HepG2 (cell line): ENCODE data around the gene STRN4. TPM values are rescaled to one million over a fixed set of nuclear protein-coding genes. Genes with fewer than 3 reads are reported as not detected.

ENCODE experiments used
- ATAC-seq: fragments of 200-7000 bp; cut with Tn5 transposase; 3 replicates; pipeline ENCODE4 v1.9.1; 2020; ENCODE audit warnings: mild to moderate bottlenecking, moderate library complexity
- BruUV-seq: library from RNA; stranded (reverse); fragments of 400-500 nt; replicated peaks from 2 replicates; lab custom pipeline; 2021; lab: Mats Ljungman, UMichigan
- CTCF ChIA-PET: fragments of 300-600 bp; formaldehyde crosslinking; extraction: SDS; loops from one replicate; lab custom pipeline; 2021; ENCODE audit warnings: low total read pairs, inconsistent platforms, low intra/inter-chr PET ratio; lab: Yijun Ruan, JAX
- POLR2A ChIA-PET: fragments of 350-600 bp; sonication (Branson Sonifier 250); formaldehyde crosslinking; loops from one replicate; lab custom pipeline; 2020; ENCODE audit warnings: antibody characterized with exemption, inconsistent platforms; lab: Yijun Ruan, JAX
- DNase-seq: peaks from one replicate; pipeline ENCODE4 v3.0.0-alpha.2; 2015; ENCODE audit warnings: low spot score
- FAIRE-seq: peaks from 3 replicates; lab custom pipeline; 2011; peaks lifted over from hg19 to GRCh38; lab: Jason Lieb, UNC
- H2AFZ ChIP-seq: one replicate; pipeline ENCODE4 v1.6.1; 2011; ENCODE audit warnings: low read length, inconsistent platforms
- H3K27ac ChIP-seq: fragments of 300-600 bp; 3 replicates; pipeline ENCODE4 v1.8.0; 2011; ENCODE audit warnings: mixed run types, mild to moderate bottlenecking, mixed read lengths, low read length, inconsistent platforms; ENCODE audit not compliant: insufficient read depth; ENCODE audit errors: extremely low read length
- H3K27me3 ChIP-seq, 2 experiments: fragments of 200-600 bp in 1 of 2; 2 replicates in 1 of 2; 3 replicates in 1 of 2; pipeline versions ENCODE4 v1.6.0 to v1.8.0; 2011; ENCODE audit warnings: low read length in 2 of 2, mild to moderate bottlenecking in 2 of 2, moderate library complexity in 2 of 2, inconsistent platforms in 1 of 2; ENCODE audit not compliant: insufficient read depth in 2 of 2, control insufficient read depth in 1 of 2
- H3K36me3 ChIP-seq, 2 experiments: fragments of 200-600 bp in 1 of 2; replicated peaks in 1 of 2; 2 replicates in 1 of 2; 3 replicates in 1 of 2; pipeline versions ENCODE4 v1.5.1 to v1.8.0; 2011; ENCODE audit warnings: low read length in 2 of 2, inconsistent platforms in 1 of 2; ENCODE audit not compliant: insufficient read depth in 2 of 2, control insufficient read depth in 1 of 2
- H3K4me1 ChIP-seq: 2 replicates; pipeline ENCODE4 v1.5.1; 2012; ENCODE audit warnings: low read length, inconsistent platforms; ENCODE audit not compliant: insufficient read depth
- H3K4me2 ChIP-seq: 2 replicates; pipeline ENCODE4 v1.6.0; 2011; ENCODE audit warnings: low read depth, low read length, inconsistent platforms
- H3K4me3 ChIP-seq, 3 experiments: fragments of 200-600 bp in 1 of 3; sonication (generic), shearing (Covaris generic) in 1 of 3; replicated peaks in 1 of 3; 2 replicates each; pipeline ENCODE4 v1.5.1; 2011 to 2016; ENCODE audit warnings: low read length in 3 of 3, inconsistent platforms in 2 of 3, low read depth in 2 of 3, mild to moderate bottlenecking in 2 of 3, control low read depth in 1 of 3, mixed read lengths in 1 of 3; ENCODE audit not compliant: insufficient read depth in 1 of 3
- H3K79me2 ChIP-seq: one replicate; pipeline ENCODE4 v1.6.1; 2011; ENCODE audit warnings: low read length, inconsistent platforms; ENCODE audit not compliant: insufficient read depth
- H3K9ac ChIP-seq: 2 replicates; pipeline ENCODE4 v1.6.0; 2011; ENCODE audit warnings: mild to moderate bottlenecking, low read depth, low read length, inconsistent platforms; ENCODE audit not compliant: insufficient read depth
- H3K9me3 ChIP-seq: 2 replicates; pipeline ENCODE4 v1.5.1; 2012; ENCODE audit warnings: mild to moderate bottlenecking, low read length
- H4K20me1 ChIP-seq: 2 replicates; pipeline ENCODE4 v1.6.0; 2011; ENCODE audit warnings: inconsistent platforms, mild to moderate bottlenecking, low read length, moderate library complexity; ENCODE audit not compliant: insufficient read depth
- DMTF1 ChIP-seq: sonication (generic); formaldehyde crosslinking; IDR thresholded peaks from 2 replicates; pipeline ENCODE4 v1.4.0; 2020; ENCODE audit warnings: mild to moderate bottlenecking, missing genetic modification reagents
- HNRNPH1 ChIP-seq: fragments of 200-400 bp; formaldehyde crosslinking; optimal IDR thresholded peaks from 2 replicates; pipeline ENCODE3; 2017; ENCODE audit warnings: mild to moderate bottlenecking, low read depth, low read length
- MAZ ChIP-seq, 2 experiments: sonication (generic) in 1 of 2; formaldehyde crosslinking in 1 of 2; IDR thresholded peaks; 2 replicates each; pipeline versions ENCODE4 v1.5.0 to v1.6.1; 2012 to 2020; ENCODE audit warnings: low read depth in 2 of 2, mild to moderate bottlenecking in 2 of 2, borderline replicate concordance in 1 of 2, improper control_type of control experiment in 1 of 2, low read length in 1 of 2, missing genetic modification reagents in 1 of 2, moderate library complexity in 1 of 2
- PRPF4 ChIP-seq: fragments of 200-400 bp; formaldehyde crosslinking; IDR thresholded peaks from 2 replicates; pipeline ENCODE4 v1.6.1; 2016; ENCODE audit warnings: low read length, low read depth; ENCODE audit not compliant: poor library complexity, severe bottlenecking
- RFXANK ChIP-seq: IDR thresholded peaks from 2 replicates; pipeline ENCODE4 v1.6.1; 2016
- SIX4 ChIP-seq: sonication (generic); formaldehyde crosslinking; IDR thresholded peaks from 2 replicates; pipeline ENCODE4 v1.4.0; 2020; ENCODE audit warnings: missing genetic modification reagents
- SOX5 ChIP-seq: IDR thresholded peaks from 2 replicates; pipeline ENCODE4 v1.6.1; 2016; ENCODE audit warnings: borderline replicate concordance
- SP4 ChIP-seq: sonication (generic); formaldehyde crosslinking; IDR thresholded peaks from 2 replicates; pipeline ENCODE4 v1.8.1; 2023; ENCODE audit warnings: mild to moderate bottlenecking, missing genetic modification reagents
- YY1 ChIP-seq: IDR thresholded peaks from 2 replicates; pipeline ENCODE4 v1.6.1; 2011; ENCODE audit warnings: low read length, low read depth, moderate library complexity, mild to moderate bottlenecking; ENCODE audit not compliant: insufficient read depth, insufficient replicate concordance
- ZNF251 ChIP-seq: sonication (generic); formaldehyde crosslinking; IDR thresholded peaks from 2 replicates; pipeline ENCODE4 v1.9.0; 2021; ENCODE audit warnings: mild to moderate bottlenecking, missing genetic modification reagents
- ZNF256 ChIP-seq: sonication (generic); formaldehyde crosslinking; conservative IDR thresholded peaks from 2 replicates; pipeline ENCODE4 v1.4.0; 2020; ENCODE audit warnings: missing genetic modification reagents
- ZNF329 ChIP-seq: sonication (generic); formaldehyde crosslinking; IDR thresholded peaks from 2 replicates; pipeline ENCODE4 v1.9.0; 2021; ENCODE audit warnings: low read depth, mild to moderate bottlenecking, missing genetic modification reagents
- ZNF558 ChIP-seq: sonication (generic); formaldehyde crosslinking; IDR thresholded peaks from 2 replicates; pipeline ENCODE4 v1.9.0; 2022; ENCODE audit warnings: mild to moderate bottlenecking, missing genetic modification reagents, borderline replicate concordance
- ZNF687 ChIP-seq: sonication (generic); formaldehyde crosslinking; IDR thresholded peaks from 2 replicates; pipeline ENCODE4 v1.5.1; 2020; ENCODE audit warnings: mild to moderate bottlenecking, missing genetic modification reagents, moderate library complexity
- WGBS: methylation state at CpG from one replicate; pipeline ENCODE4 v1.1.6; 2017; ENCODE audit warnings: low lambda C conversion rate; 5-methylcytosine and 5-hydroxymethylcytosine counted together
- in situ Hi-C: cut with HindIII; loops from 2 replicates; pipeline ENCODE4 v1.10.0; 2017; ENCODE audit warnings: low pct_unique_long_range_greater_than_20kb; ENCODE audit not compliant: extremely low pct_ligation_motif_present
- intact Hi-C: fragments of 100-400 bp; cut with micrococcal nuclease; formaldehyde crosslinking; loops from one replicate; pipeline ENCODE4 v1.10.0; 2022; ENCODE audit not compliant: unreplicated experiment
- polyA plus RNA-seq, 8 experiments: library from polyadenylated mRNA; depleted of rRNA in 3 of 8; stranded (reverse) in 7 of 8; unstranded in 1 of 8; fragments of >200 nt; fragmentation: Illumina TruSeq in 4 of 8; extraction: Trizol in 4 of 8; gene quantifications; 2 replicates each; pipeline versions ENCODE4 v1.2.1 to v1.2.3, GENCODE V29; 2011 to 2016; ENCODE audit warnings: low read depth in 4 of 8, missing spikeins in 1 of 8, mixed read lengths in 1 of 8; ENCODE audit not compliant: insufficient read depth in 1 of 8
- total RNA-seq, 5 experiments: library from RNA; depleted of rRNA; stranded (reverse); fragments of >200 nt; fragmentation: Illumina TruSeq; extraction: Trizol; gene quantifications; 2 replicates each; pipeline ENCODE4 v1.2.3, GENCODE V29; 2016; ENCODE audit warnings: low read depth in 1 of 5
- TF ChIP-seq, protein P1 (sequence below): sonication (generic); formaldehyde crosslinking; conservative IDR thresholded peaks from 2 replicates; pipeline ENCODE4 v1.4.0; 2020; ENCODE audit warnings: missing genetic modification reagents

The STRN4 gene
- total and polyA plus RNA-seq, 2 of the 13 experiments (the other 11 are each of a cell fraction or from before 2014, with no cell fraction given): 43.1 to 57.3 TPM

DNA sequence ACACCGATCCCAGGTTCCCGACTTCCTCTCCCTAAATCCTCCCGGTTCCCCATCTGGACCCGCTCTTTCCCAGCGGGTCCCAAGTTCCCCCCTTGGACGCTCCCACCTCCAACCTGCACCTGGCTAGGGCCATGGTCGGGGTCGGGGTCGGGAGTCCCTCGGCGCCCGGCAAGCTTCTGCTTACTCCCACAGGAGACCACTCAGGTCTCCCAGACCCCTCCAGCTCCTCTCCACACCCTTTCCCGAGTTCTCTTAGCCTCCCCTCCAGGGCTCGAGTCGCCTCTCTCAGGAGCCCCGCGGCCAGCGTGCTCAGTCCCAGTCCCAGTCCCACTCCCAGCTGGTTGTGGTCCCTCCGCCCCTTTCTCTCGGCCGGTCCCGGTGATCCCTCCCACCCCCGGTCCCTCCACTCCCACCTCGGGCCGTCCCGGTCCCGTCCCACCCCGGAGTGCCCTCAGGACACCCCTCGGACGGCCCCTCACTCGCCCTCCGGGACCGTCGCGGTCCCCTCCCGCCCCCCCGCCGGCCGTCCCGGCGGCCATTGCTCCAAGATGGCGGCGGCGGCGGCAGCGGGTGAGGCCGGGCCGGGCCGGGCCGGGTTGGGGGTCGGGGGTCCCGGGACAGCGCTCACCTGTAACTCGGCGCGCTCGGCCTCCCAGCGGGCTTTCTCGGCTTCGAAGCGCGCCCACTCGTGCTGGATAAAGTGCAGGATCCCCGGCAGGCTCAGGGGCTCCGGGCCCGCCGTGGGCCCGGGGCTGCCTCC is 549 bp downstream of the STRN4 start, which contains the start of gene FKRP:
FKRP (plus strand) TSS at position 537 of the 760 bp plus-strand sequence. CDS start 9,394 bp downstream, outside the sequence.
- H3K79me2 ChIP-seq: peaks cover 55% of the 10 kb centered on the region
- peak within 1 kb of the TSS; percentile 86 to 98 (median 95) for H3K4me3 ChIP-seq
- WGBS: under 1% methylated on average over 36 of the region's 68 CpGs
- H2AFZ ChIP-seq: no peak within 1 kb of the TSS
- intact Hi-C loops: no loop called here
- H3K9ac ChIP-seq: peak within 1 kb of the TSS; percentile 94
- no peaks in the 10 kb centered on the region for H3K9me3 ChIP-seq
- peaks cover 34% of the 10 kb centered on the region for H4K20me1 ChIP-seq
- peaks cover 28% of the 10 kb centered on the region for H3K4me1 ChIP-seq
- BruUV-seq: no TSS peak
- no peaks in the 10 kb centered on the region; a peak in 2 of 5 replicates for H3K27me3 ChIP-seq
- CTCF ChIA-PET: no interaction called here
- ATAC-seq (peak; percentile 61), DNase-seq (no peak), FAIRE-seq (no peak)
- peak within 1 kb of the TSS; percentile 71 for H3K27ac ChIP-seq
- in situ Hi-C loops: no loop called here
- peaks cover 10 to 17% of the 10 kb centered on the region in 2 experiments for H3K36me3 ChIP-seq
- H3K4me2 ChIP-seq: peak within 1 kb of the TSS; percentile 96
- POLR2A ChIA-PET: interaction anchor here (1.0 to 1.4 kb wide), 4 partner anchors 29 to 110 kb away, joined by 3 read pairs; partner anchors contain the start of gene PRKD2
- TF ChIP-seq ZNF329 (CRISPR knock-in tag) (no peak), MAZ (IDR thresholded peaks at IDR 0.05; ENCODE audit: borderline replicate concordance, low read depth, low read length) (no peak), MAZ (CRISPR knock-in tag; IDR thresholded peaks at IDR 0.05; ENCODE audit: low read depth) (0 out of 2 replicates have a peak, but pooled peaks have one; percentile 18), ZNF256 (no peak), YY1 (peak; percentile 96), PRPF4 (no peak), RFXANK (CRISPR knock-in tag) (no peak), DMTF1 (no peak), ZNF251 (CRISPR knock-in tag) (no peak), SP4 (no peak), ZNF687 (peak; percentile 53), SOX5 (no peak), HNRNPH1 (no peak), ZNF558 (0 out of 2 replicates have a peak, but pooled peaks have one; percentile 41), SIX4 (CRISPR knock-in tag) (no peak)
- TF ChIP-seq, protein P1, sequence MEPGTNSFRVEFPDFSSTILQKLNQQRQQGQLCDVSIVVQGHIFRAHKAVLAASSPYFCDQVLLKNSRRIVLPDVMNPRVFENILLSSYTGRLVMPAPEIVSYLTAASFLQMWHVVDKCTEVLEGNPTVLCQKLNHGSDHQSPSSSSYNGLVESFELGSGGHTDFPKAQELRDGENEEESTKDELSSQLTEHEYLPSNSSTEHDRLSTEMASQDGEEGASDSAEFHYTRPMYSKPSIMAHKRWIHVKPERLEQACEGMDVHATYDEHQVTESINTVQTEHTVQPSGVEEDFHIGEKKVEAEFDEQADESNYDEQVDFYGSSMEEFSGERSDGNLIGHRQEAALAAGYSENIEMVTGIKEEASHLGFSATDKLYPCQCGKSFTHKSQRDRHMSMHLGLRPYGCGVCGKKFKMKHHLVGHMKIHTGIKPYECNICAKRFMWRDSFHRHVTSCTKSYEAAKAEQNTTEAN: no peak
